Thymus (tissue), 11 donors: ENCODE measurements around the gene VMP1. TPM values are rescaled to one million over a fixed set of nuclear protein-coding genes. Genes with fewer than 3 reads are reported as not detected.

Experiments
- DNase-seq, 9 donors: peaks; one replicate each; pipeline ENCODE4 v3.0.0-alpha.2; 2013; ENCODE audit warnings: low spot score in 9 of 9, low read depth in 6 of 9, missing footprints in 1 of 9
- H3K27ac ChIP-seq, 2 donors: one replicate each; pipeline ENCODE4 v1.5.1; 2013; ENCODE audit warnings: control low read depth in 1 of 2, low read depth in 1 of 2, low read length in 1 of 2, mild to moderate bottlenecking in 1 of 2, moderate library complexity in 1 of 2
- H3K27me3 ChIP-seq, 2 donors: one replicate each; pipeline ENCODE4 v1.5.1; 2013; ENCODE audit warnings: low read length in 1 of 2; ENCODE audit not compliant: control insufficient read depth in 2 of 2, insufficient read depth in 1 of 2
- H3K36me3 ChIP-seq, 2 donors: one replicate each; pipeline ENCODE4 v1.5.1; 2013; ENCODE audit warnings: low read length in 1 of 2, mild to moderate bottlenecking in 1 of 2, moderate library complexity in 1 of 2; ENCODE audit not compliant: control insufficient read depth in 2 of 2, insufficient read depth in 2 of 2
- H3K4me1 ChIP-seq, 2 donors: one replicate each; pipeline ENCODE4 v1.5.1; 2013; ENCODE audit warnings: low read length in 2 of 2; ENCODE audit not compliant: control insufficient read depth in 2 of 2, insufficient read depth in 2 of 2
- H3K4me3 ChIP-seq, 2 donors: one replicate each; pipeline ENCODE4 v1.5.1; 2013; ENCODE audit warnings: low read length in 2 of 2, control low read depth in 1 of 2, mild to moderate bottlenecking in 1 of 2
- H3K9me3 ChIP-seq, 2 donors: one replicate each; pipeline ENCODE4 v1.5.1; 2013; ENCODE audit warnings: low read length in 1 of 2, mild to moderate bottlenecking in 1 of 2; ENCODE audit not compliant: control insufficient read depth in 2 of 2, insufficient read depth in 1 of 2
- WGBS: extraction: QIAGEN DNeasy Blood & Tissue Kit; methylation state at CpG from one replicate; pipeline ENCODE4 v1.1.7; 2013; 5-methylcytosine and 5-hydroxymethylcytosine counted together
- polyA plus RNA-seq: library from polyadenylated mRNA; stranded (reverse); fragments of 200-250 nt; gene quantifications from one replicate; pipeline ENCODE4 v1.2.3, GENCODE V29; 2013
- total RNA-seq: library from RNA; stranded (reverse); fragments of 120-200 nt; gene quantifications from one replicate; pipeline ENCODE4 v1.2.4, GENCODE V29; 2013
- donor health status: healthy.

The VMP1 gene
- total and polyA plus RNA-seq, 2 donors, result 72.3 to 202 TPM

DNA sequence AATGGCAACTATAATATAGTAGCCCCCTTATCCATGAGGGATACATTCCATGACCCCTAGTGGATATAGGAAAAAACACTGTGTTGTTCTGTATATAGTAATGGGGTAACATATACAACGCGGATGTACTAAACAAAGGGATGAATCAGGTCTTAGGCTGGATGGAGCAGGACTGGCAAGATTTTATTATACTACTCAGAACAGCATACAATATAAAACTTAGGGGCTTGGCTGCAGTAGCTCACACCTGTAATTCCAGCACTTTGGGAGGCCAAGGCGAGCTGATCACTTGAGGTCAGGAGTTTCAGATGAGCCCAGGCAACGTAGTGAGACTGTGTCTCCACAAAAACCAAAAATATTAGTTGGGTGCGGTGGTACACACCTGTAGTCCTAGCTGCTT, 26.8 kb downstream of the VMP1 start:
- no peak for DNase-seq
- Histone ChIP-seq H3K4me1 (no peaks in the 10 kb centered on the region), H3K27ac (no peak overlapping the region), H3K36me3 (peaks cover 3 to 16% of the 10 kb centered on the region in 2 donors), H3K9me3 (no peaks in the 10 kb centered on the region), H3K4me3 (no peak overlapping the region), H3K27me3 (no peaks in the 10 kb centered on the region)
- 98% methylated on average over 5 of the region's 5 CpGs for WGBS

GRCh38 chr17:59737324-59737723, 29.9 kb downstream of the VMP1 start:
- Histone ChIP-seq H3K4me1 (no peaks in the 10 kb centered on the region), H3K4me3 (no peak overlapping the region), H3K27ac (no peak overlapping the region), H3K27me3 (no peaks in the 10 kb centered on the region), H3K36me3 (peaks cover 3 to 18% of the 10 kb centered on the region in 2 donors), H3K9me3 (no peaks in the 10 kb centered on the region)
- no peak for DNase-seq
- WGBS, result 98% methylated on average over 3 of the region's 3 CpGs

- H3K27ac ChIP-seq, result no peak overlapping the region
- no peaks in the 10 kb centered on the region for H3K27me3 ChIP-seq
- no peak for DNase-seq
- no peaks in the 10 kb centered on the region for H3K4me1 ChIP-seq
- peaks cover 0 to 2% of the 10 kb centered on the region in 2 donors for H3K36me3 ChIP-seq
- no peaks in the 10 kb centered on the region for H3K9me3 ChIP-seq
- no peak overlapping the region for H3K4me3 ChIP-seq
- WGBS, result 96% methylated on average over 4 of the region's 4 CpGs
Measured at GRCh38 chr17:59743842-59744241, 36.4 kb downstream of the VMP1 start.

GRCh38 chr17:59745040-59745439, 37.6 kb downstream of the VMP1 start:
- Histone ChIP-seq H3K27me3 (no peaks in the 10 kb centered on the region), H3K36me3 (peaks cover 0 to 2% of the 10 kb centered on the region in 2 donors), H3K27ac (no peak overlapping the region), H3K9me3 (no peaks in the 10 kb centered on the region), H3K4me3 (no peak overlapping the region), H3K4me1 (no peaks in the 10 kb centered on the region)
- WGBS, result 99% methylated on average over 2 of the region's 2 CpGs
- DNase-seq, result no peak

GRCh38 chr17:59746849-59747445, 39.5 kb downstream of the VMP1 start:
- WGBS, result over 99% methylated on average over 4 of the region's 4 CpGs
- Histone ChIP-seq H3K4me3 (no peak overlapping the region), H3K36me3 (no peaks in the 10 kb centered on the region), H3K27ac (no peak overlapping the region), H3K9me3 (no peaks in the 10 kb centered on the region), H3K27me3 (no peaks in the 10 kb centered on the region), H3K4me1 (no peaks in the 10 kb centered on the region)
- peak in 1 of 9 donors; percentile 21 for DNase-seq

DNA sequence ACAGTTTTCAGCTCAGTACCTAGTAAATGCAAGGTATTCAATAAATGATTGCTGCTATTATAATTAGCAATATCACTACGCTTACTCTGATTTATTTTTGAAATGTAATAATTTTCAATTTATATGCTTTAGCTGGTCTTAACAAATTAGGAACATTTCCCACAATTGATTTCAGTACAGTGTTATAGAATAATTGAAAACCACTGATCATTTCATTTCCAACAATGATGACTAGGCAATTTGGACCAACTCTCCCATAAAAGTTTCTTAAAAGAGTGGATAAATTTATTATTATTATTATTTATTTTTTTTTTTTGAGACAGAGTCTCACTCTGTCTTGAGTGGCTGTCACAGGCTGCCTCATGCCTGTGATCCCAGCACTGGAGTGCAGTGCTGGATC, 41.1 kb downstream of the VMP1 start:
- H3K27me3 ChIP-seq, result no peaks in the 10 kb centered on the region
- H3K36me3 ChIP-seq, result no peaks in the 10 kb centered on the region
- DNase-seq, result no peak
- no peak overlapping the region for H3K27ac ChIP-seq
- H3K4me3 ChIP-seq, result no peak overlapping the region
- 100% methylated on average over 1 of the region's 1 CpG for WGBS
- no peaks in the 10 kb centered on the region for H3K4me1 ChIP-seq
- H3K9me3 ChIP-seq, result no peaks in the 10 kb centered on the region

GRCh38 chr17:59751955-59752413, 44.5 kb downstream of the VMP1 start:
- Histone ChIP-seq H3K36me3 (no peaks in the 10 kb centered on the region), H3K27ac (no peak overlapping the region), H3K4me3 (no peak overlapping the region), H3K9me3 (no peaks in the 10 kb centered on the region), H3K27me3 (no peaks in the 10 kb centered on the region), H3K4me1 (no peaks in the 10 kb centered on the region)
- DNase-seq, result no peak
- WGBS, result 97% methylated on average over 11 of the region's 11 CpGs

DNA sequence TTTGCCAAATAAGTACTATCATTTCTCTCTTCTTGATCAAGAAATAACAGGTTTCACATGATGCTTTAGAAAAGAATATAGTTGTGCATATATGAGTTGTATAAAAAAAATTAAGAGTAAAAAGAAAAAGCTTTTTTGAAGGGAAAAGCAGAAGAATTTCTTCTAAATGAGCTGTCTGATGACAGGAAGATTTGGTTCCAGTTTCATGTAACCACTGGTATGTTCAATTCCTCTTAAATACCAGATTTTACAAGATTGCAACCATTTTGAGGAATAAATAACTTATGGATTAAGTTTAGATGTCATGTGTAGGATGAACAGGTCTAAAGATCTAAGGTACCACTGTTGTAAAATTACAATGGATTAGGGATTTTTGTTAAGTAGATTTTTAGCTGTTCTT, 45.0 kb downstream of the VMP1 start:
- no peaks in the 10 kb centered on the region for H3K27me3 ChIP-seq
- H3K4me3 ChIP-seq, result no peak overlapping the region
- H3K27ac ChIP-seq, result no peak overlapping the region
- no peaks in the 10 kb centered on the region for H3K36me3 ChIP-seq
- H3K4me1 ChIP-seq, result no peaks in the 10 kb centered on the region
- DNase-seq, result no peak
- H3K9me3 ChIP-seq, result no peaks in the 10 kb centered on the region

DNA sequence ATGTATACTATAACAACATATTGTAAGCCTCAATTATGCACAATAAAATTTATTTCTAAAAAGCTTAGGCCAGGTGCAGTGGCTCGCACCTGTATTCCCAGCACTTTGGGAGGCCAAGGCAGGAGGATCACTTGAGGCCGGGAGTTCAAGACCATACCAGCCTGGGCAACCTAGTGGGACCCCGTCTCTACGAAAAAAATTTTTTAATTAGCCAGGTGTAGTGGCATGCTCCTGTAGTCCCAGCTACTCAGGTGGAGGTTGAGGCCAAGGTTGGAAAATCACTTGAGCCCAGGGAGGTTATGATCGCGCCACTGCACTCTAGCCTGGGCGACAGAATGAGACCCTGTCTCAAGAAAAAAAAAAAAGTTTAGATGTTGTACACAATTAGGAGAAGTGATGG, 45.5 kb downstream of the VMP1 start:
- Histone ChIP-seq H3K4me1 (no peaks in the 10 kb centered on the region), H3K4me3 (no peak overlapping the region), H3K27me3 (no peaks in the 10 kb centered on the region), H3K27ac (no peak overlapping the region), H3K36me3 (peaks cover 2% of the 10 kb centered on the region in 2 donors), H3K9me3 (no peaks in the 10 kb centered on the region)
- no peak for DNase-seq
- 92% methylated on average over 7 of the region's 7 CpGs for WGBS
